Body of pancreas (tissue), 4 donors: ENCODE results near the gene SYDE1.

Experiments used
- POLR2A ChIP-seq, 3 donors: fragments of 450-650 bp; IDR thresholded peaks; one replicate each; pipeline ENCODE4 v1.6.1; 2016; ENCODE audit warnings: antibody characterized with exemption in 3 of 3, mild to moderate bottlenecking in 2 of 3
- TF ChIP-seq, protein P1 (sequence below), 7 experiments: fragments of 450-650 bp in 4 of 7; fragments of 200-600 bp in 3 of 7; sonication (generic) in 3 of 7; IDR thresholded peaks; one replicate each; pipeline ENCODE4 v1.5.1; 2016 to 2019; ENCODE audit warnings: antibody characterized with exemption in 7 of 7

DNA sequence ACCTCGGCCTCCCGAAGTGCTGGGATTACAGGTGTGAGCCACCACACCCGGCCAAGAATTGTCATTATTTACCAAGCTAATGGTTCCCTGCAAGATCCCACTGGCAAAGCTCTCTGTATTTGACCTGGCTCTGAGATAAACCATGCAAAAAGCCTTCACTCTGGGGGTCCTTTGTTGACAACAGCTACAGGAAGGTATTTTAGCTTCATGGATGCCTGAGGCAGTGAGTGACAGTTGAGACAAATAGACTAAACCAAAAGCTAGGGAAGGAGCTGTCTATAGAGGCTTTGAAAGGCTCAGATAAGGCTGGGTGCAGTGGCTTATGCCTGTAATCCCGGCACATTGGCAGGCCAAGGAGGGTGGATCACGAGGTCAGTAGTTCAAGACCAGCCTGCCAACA lies 48.1 kb downstream of the SYDE1 start:
- TF ChIP-seq, protein P1, sequence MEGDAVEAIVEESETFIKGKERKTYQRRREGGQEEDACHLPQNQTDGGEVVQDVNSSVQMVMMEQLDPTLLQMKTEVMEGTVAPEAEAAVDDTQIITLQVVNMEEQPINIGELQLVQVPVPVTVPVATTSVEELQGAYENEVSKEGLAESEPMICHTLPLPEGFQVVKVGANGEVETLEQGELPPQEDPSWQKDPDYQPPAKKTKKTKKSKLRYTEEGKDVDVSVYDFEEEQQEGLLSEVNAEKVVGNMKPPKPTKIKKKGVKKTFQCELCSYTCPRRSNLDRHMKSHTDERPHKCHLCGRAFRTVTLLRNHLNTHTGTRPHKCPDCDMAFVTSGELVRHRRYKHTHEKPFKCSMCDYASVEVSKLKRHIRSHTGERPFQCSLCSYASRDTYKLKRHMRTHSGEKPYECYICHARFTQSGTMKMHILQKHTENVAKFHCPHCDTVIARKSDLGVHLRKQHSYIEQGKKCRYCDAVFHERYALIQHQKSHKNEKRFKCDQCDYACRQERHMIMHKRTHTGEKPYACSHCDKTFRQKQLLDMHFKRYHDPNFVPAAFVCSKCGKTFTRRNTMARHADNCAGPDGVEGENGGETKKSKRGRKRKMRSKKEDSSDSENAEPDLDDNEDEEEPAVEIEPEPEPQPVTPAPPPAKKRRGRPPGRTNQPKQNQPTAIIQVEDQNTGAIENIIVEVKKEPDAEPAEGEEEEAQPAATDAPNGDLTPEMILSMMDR (IDR thresholded peaks at IDR 0.05) = no peak
- no peak for TF ChIP-seq POLR2A (IDR thresholded peaks at IDR 0.05)
